ENCODE data around the gene DNAH6.

The DNAH6 gene

GRCh38 chr2:84807063-84807485 lies 290.8 kb downstream of the DNAH6 start:
- peak; percentile 47 for DNase-seq

DNA sequence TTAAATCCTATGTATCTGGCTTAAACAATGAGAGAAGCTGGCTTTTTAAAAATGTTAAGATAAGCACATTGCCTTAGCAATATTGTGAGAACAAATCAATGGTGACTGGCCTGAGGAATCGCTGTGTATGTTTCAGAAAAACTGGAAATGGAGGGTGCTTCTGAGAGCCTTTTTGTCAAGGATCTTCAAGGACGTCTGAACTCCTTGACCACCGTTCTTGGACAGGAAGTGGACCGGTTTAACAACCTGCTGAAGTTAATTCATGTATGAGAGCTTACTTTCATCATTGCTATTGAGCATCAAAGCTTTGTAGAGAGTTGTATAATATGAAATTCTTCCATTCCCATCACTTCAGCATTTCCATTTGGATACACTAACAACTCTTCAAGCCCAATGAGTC lies 292.0 kb downstream of the DNAH6 start:
- DNase-seq, result peak; percentile 44

DNA sequence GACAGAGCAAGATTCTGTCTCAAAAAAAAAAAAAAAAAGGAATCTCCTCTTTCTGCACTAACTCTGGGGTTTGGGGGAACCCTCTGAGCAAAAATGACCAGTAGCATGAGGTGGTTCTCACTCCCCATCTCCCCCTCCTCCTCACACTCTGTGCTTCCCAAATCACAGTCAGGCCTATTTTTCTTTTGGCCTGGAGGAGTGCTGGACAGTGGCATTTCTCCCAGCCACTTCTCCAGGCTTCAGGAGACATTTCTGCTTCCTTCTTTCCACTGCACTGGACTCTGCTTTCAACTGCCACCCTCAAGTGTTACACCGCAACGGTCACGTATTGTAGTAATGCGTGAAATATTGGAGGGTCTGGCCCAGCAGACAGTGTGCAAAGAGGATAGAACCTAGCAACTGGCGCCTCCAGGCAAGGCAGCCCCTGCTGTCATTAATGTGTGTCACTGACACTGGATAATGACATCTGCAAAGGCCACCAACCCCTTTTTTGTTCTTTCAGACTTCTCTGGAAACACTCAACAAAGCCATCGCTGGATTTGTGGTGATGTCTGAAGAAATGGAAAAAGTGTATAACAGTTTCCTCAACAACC lies 295.6 kb downstream of the DNAH6 start:
- DNase-seq, result no peak

- DNase-seq, result no peak
These were observed 298.8 kb downstream of the DNAH6 start for GRCh38 chr2:84815146-84815545.

GRCh38 chr2:84816426-84817026 lies 300.2 kb downstream of the DNAH6 start:
- DNase-seq, result no peak

- DNase-seq, result no peak
These were observed 300.9 kb downstream of the DNAH6 start for GRCh38 chr2:84817239-84817655.

- DNase-seq, result no peak
These were observed 305.5 kb downstream of the DNAH6 start for GRCh38 chr2:84821806-84822205.

DNA sequence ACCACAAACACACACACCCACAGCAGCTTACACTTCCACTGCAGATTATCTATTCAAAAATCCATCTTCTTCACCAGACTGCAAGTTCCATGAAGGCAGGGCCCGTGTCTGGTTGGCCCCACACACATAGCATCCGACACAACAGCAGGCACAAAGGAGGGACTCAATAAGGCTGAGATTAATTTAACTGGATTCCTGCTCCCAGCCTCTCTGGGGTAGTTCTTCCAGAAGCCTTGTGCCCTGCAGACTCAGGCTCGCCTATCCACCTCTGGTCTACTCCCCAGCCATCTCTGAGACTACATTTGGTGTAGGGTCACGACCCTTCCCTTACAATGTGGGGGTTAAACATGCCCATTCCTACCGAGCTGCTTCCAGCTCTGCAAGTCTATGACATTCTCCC lies 306.9 kb downstream of the DNAH6 start:
- no peak for DNase-seq

DNA sequence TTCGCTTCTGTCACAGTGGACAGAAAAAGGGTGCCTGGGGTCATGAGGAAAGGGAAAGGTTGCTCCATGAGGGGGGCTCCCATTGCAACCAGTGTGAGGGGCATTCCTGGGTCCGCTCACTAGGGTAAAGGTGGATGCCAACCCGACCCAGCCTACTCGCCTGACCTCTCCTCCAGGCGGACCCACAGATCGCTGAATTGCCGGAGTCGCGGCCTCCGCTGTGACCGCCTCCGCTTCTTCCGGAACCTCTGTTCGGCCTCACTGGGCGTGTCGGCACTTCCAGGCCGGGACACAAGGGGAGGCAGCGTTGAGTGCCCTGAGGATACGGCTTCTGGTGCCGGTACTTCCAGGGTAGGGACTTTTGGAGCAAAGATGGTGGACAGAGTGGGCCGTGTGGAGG lies 307.5 kb downstream of the DNAH6 start:
- DNase-seq, result no peak

GRCh38 chr2:84827978-84828575 lies 311.8 kb downstream of the DNAH6 start:
- no peak for DNase-seq

- DNase-seq, result no peak
These were observed 313.4 kb downstream of the DNAH6 start for GRCh38 chr2:84829693-84830092.

DNA sequence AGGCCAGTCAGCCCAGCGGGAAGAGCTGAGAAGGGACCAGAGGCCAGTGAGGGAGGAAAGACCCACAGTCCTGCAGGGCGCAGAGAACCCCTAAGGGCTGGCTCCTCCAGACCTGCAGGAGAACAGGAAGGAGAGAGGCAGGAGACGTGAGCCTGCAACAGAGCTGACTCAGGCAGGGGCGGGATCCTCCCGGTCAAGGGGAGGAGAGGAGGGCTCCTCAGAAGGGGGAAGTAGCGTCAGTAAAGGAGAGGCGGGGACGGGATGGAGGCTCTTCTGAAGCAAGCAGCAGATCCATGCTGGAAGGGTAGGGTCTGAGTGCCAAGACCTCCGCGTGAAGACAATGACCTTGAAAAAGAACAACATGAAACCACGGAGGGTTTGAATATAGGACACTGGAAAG lies 313.8 kb downstream of the DNAH6 start:
- DNase-seq, result no peak

- no peak for DNase-seq
These were observed 314.6 kb downstream of the DNAH6 start for GRCh38 chr2:84830758-84831500.

DNA sequence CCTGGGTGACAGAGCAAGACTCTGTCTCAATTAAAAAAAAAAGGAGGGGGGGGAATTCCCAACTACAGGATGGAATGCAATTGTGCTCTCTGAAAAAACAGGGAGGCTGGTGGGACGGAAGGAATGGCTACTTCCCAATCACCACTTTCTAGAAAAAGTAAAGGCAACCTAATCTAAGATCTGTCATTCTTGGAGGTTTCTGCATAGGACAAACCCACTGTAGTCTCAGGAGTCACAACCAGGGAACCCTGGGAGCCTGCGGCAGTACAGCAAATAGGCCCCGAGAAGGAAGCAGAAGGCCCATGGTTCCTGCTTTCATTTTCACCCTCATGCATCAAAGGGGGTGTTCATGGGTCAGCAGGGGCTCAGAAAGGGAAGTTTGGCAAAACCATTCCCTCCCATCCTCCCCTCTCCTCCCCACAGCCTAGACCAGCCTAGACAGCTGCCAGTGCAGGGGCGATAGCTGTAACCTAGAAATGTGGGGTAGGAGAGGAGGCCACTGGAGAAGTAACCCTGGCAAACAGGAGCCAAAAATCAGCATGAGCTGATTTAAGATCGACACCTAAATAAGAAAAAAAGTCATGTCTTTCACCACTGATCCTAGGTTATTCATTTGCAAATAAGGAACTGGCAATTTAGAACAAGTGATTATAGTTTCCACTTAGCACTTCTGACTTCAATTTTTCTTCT lies 316.6 kb downstream of the DNAH6 start:
- no peak for DNase-seq

GRCh38 chr2:84833481-84834150 lies 317.3 kb downstream of the DNAH6 start:
- DNase-seq, result no peak

GRCh38 chr2:84836215-84836614 lies 319.9 kb downstream of the DNAH6 start:
- DNase-seq, result no peak

GRCh38 chr2:84838434-84839145 lies 322.3 kb downstream of the DNAH6 start:
- DNase-seq, result no peak

- DNase-seq, result no peak
These were observed 323.6 kb downstream of the DNAH6 start for GRCh38 chr2:84839851-84840250.

DNA sequence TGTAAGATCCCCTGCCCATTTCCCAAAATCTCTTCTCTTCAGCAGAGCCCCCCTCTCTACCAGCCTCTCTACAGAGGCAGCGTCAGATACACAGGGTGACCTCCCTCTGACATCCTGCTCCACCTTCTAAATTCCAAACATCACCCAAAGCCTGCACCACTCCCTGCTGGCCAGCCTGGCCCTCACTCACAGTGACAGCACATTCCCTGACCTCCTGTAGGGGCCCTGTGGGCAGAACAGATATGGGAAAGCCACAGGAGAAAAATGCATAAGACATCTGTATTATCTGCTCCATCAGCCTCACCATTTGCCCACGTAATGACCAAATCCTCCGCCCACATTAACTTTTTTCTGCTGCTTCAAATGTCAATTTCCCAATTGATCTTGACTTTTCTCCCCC lies 324.0 kb downstream of the DNAH6 start:
- no peak for DNase-seq

GRCh38 chr2:84841577-84841976 lies 325.3 kb downstream of the DNAH6 start:
- DNase-seq, result no peak

DNA sequence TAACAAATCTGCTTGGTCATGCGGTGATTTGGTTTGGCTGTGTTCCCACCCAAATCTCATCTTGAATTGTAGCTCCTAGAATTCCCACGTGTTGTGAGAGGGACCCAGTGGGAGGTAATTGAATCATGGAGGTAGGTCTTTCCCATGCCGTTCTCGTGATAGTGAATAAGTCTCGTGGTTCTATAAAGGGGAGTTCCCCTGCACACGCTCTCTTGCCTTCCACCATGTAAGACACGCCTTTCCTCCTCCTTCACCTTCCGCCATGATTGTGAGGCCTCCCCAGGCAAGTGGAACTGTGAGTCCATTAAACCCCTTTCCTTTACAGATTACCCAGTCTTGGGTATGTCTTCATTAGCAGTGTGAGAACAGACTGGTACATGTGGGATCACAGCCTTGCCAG lies 327.8 kb downstream of the DNAH6 start:
- no peak for DNase-seq

DNA sequence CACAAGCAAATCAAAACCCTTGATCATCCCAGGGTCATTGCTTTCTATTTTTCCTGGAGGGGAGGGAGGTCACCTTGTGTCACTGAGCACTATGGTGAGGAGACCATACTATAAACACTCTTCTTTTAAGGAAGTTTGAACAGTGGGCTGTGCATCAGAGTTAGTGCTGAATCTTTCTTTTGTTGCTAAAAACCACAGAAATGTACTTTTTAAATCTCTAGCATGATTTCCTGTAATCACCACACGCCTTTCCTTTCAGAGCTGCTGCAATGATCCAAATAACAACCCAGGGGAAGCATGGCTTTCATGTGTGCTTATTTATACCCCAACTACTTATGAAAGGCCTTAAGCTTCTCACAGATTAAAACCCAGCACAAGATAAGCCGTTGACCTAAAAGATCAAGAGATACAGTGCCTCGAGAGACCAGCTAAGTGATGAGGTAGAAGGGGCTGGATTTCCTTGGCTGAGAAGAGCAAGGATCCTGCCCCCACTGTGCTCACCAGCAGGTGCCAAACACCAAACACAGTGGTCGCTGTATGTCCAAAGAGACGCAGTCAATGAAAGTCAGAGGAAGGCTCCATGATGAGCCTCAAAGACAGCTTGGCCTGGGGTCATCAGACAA lies 329.9 kb downstream of the DNAH6 start:
- no peak for DNase-seq
